H1 (cell line): ENCODE data around the gene WDR44. TPM values are rescaled to one million over a fixed set of nuclear protein-coding genes. Genes with fewer than 3 reads are reported as not detected.

Source experiments
- CTCF ChIA-PET: fragments of 300-600 bp; sonication (Branson Sonifier 250); formaldehyde crosslinking; loops from one replicate; lab custom pipeline; 2021; ENCODE audit not compliant: partially characterized antibody; lab: Charles Lee
- POLR2A ChIA-PET: fragments of 300-600 bp; sonication (Branson Sonifier 250); formaldehyde crosslinking; loops from one replicate; lab custom pipeline; 2021; ENCODE audit warnings: inconsistent platforms; ENCODE audit not compliant: partially characterized antibody; lab: Charles Lee
- DNase-seq, 2 experiments: peaks; one replicate each; pipeline versions ENCODE4 v3.0.0 to v3.0.0-alpha.2; 2010 to 2022; ENCODE audit warnings: low spot score in 2 of 2, low read depth in 1 of 2, mixed read lengths in 1 of 2
- FAIRE-seq: peaks from 2 replicates; lab custom pipeline; 2011; peaks lifted over from hg19 to GRCh38; lab: Jason Lieb, UNC
- H2AFZ ChIP-seq: 2 replicates; pipeline ENCODE4 v1.8.1; 2012; ENCODE audit warnings: low read length, inconsistent platforms
- H2AK5ac ChIP-seq: 2 replicates; pipeline ENCODE4 v1.6.1; 2013; ENCODE audit warnings: low read depth, low read length
- H2BK120ac ChIP-seq: replicated peaks from 2 replicates; pipeline ENCODE3; 2013; ENCODE audit warnings: low read depth, low read length, inconsistent platforms
- H2BK12ac ChIP-seq: 2 replicates; pipeline ENCODE4 v1.6.1; 2013; ENCODE audit warnings: low read depth, low read length
- H2BK15ac ChIP-seq: 2 replicates; pipeline ENCODE4 v1.6.1; 2013; ENCODE audit warnings: low read length
- H2BK20ac ChIP-seq: 2 replicates; pipeline ENCODE4 v1.6.1; 2013; ENCODE audit warnings: low read length
- H2BK5ac ChIP-seq: 2 replicates; pipeline ENCODE4 v1.6.1; 2013; ENCODE audit warnings: low read depth, low read length
- H3K14ac ChIP-seq: 2 replicates; pipeline ENCODE4 v1.6.1; 2013; ENCODE audit warnings: inconsistent platforms; ENCODE audit not compliant: insufficient read length
- H3K18ac ChIP-seq: 2 replicates; pipeline ENCODE4 v1.6.1; 2013; ENCODE audit warnings: low read length; ENCODE audit errors: extremely low read depth
- H3K23ac ChIP-seq: 2 replicates; pipeline ENCODE4 v1.6.1; 2013; ENCODE audit warnings: inconsistent platforms; ENCODE audit not compliant: insufficient read length
- H3K23me2 ChIP-seq: 2 replicates; pipeline ENCODE4 v1.6.1; 2013; ENCODE audit warnings: low read depth, low read length
- H3K27ac ChIP-seq: 2 replicates; pipeline ENCODE4 v1.6.1; 2011; ENCODE audit warnings: low read depth, low read length, inconsistent platforms
- H3K27me3 ChIP-seq, 4 experiments: replicated peaks in 1 of 4; 1 replicate in 1 of 4; 2 replicates in 3 of 4; pipeline versions ENCODE4 v1.6.1 to v1.8.1; 2011 to 2013; ENCODE audit warnings: low read length in 3 of 4, mild to moderate bottlenecking in 3 of 4, inconsistent platforms in 2 of 4, mixed read lengths in 2 of 4, moderate library complexity in 1 of 4; ENCODE audit not compliant: control insufficient read depth in 3 of 4, insufficient read depth in 3 of 4; ENCODE audit errors: extremely low read depth in 1 of 4
- H3K36me3 ChIP-seq, 4 experiments: 2 replicates each; pipeline versions ENCODE4 v1.6.1 to v1.8.1; 2011 to 2013; ENCODE audit warnings: mild to moderate bottlenecking in 4 of 4, low read length in 3 of 4, moderate library complexity in 2 of 4, control low read depth in 1 of 4, inconsistent platforms in 1 of 4; ENCODE audit not compliant: insufficient read depth in 4 of 4, control insufficient read depth in 2 of 4
- H3K4ac ChIP-seq: replicated peaks from 2 replicates; pipeline ENCODE3; 2013; ENCODE audit warnings: low read length, low read depth, mixed read lengths, inconsistent platforms; ENCODE audit not compliant: insufficient read length
- H3K4me1 ChIP-seq, 4 experiments: replicated peaks in 1 of 4; 1 replicate in 1 of 4; 2 replicates in 3 of 4; pipeline versions ENCODE4 v1.6.1 to v1.8.1; 2011 to 2013; ENCODE audit warnings: low read length in 3 of 4, inconsistent platforms in 2 of 4, mixed read lengths in 1 of 4; ENCODE audit not compliant: insufficient read depth in 4 of 4, control insufficient read depth in 3 of 4
- H3K4me2 ChIP-seq, 2 experiments: 2 replicates each; pipeline versions ENCODE4 v1.6.1 to v1.8.1; 2011 to 2013; ENCODE audit warnings: low read depth in 2 of 2, low read length in 2 of 2, control low read depth in 1 of 2, inconsistent platforms in 1 of 2, mild to moderate bottlenecking in 1 of 2; ENCODE audit not compliant: insufficient read depth in 1 of 2
- H3K4me3 ChIP-seq, 4 experiments: fragments of 200-600, 300-600 bp in 1 of 4; sonication (generic), shearing (Covaris generic), sonication (Bioruptor Twin) in 1 of 4; 2 replicates each; pipeline versions ENCODE4 v1.5.1 to v1.8.1; 2011 to 2016; ENCODE audit warnings: low read length in 4 of 4, low read depth in 3 of 4, control low read depth in 2 of 4, inconsistent platforms in 2 of 4, mild to moderate bottlenecking in 2 of 4, mixed read lengths in 1 of 4, moderate library complexity in 1 of 4; ENCODE audit not compliant: insufficient read depth in 2 of 4; ENCODE audit errors: extremely low read depth in 1 of 4
- H3K56ac ChIP-seq: replicated peaks from 2 replicates; pipeline ENCODE3; 2013; ENCODE audit warnings: low read depth, mild to moderate bottlenecking, mixed read lengths, low read length, inconsistent platforms; ENCODE audit not compliant: insufficient read length
- H3K79me1 ChIP-seq: 2 replicates; pipeline ENCODE4 v1.6.1; 2013; ENCODE audit warnings: low read depth, low read length, control low read depth
- H3K79me2 ChIP-seq, 2 experiments: 2 replicates each; pipeline versions ENCODE4 v1.6.1 to v1.8.1; 2012 to 2013; ENCODE audit warnings: low read length in 2 of 2, mild to moderate bottlenecking in 2 of 2, inconsistent platforms in 1 of 2; ENCODE audit not compliant: insufficient read depth in 2 of 2, control insufficient read depth in 1 of 2
- H3K9ac ChIP-seq, 4 experiments: replicated peaks in 1 of 4; 1 replicate in 1 of 4; 2 replicates in 3 of 4; pipeline versions ENCODE4 v1.6.1 to v1.8.1; 2011 to 2013; ENCODE audit warnings: low read depth in 3 of 4, low read length in 3 of 4, control low read depth in 2 of 4, mild to moderate bottlenecking in 2 of 4, moderate library complexity in 2 of 4, inconsistent platforms in 1 of 4; ENCODE audit errors: extremely low read depth in 1 of 4
- H3K9me3 ChIP-seq, 2 experiments: 2 replicates each; pipeline versions ENCODE4 v1.6.1 to v1.8.1; 2012 to 2013; ENCODE audit warnings: mild to moderate bottlenecking in 2 of 2, moderate library complexity in 2 of 2, control low read depth in 1 of 2, inconsistent platforms in 1 of 2, low read depth in 1 of 2, low read length in 1 of 2, mixed read lengths in 1 of 2; ENCODE audit not compliant: insufficient read depth in 2 of 2
- H4K20me1 ChIP-seq, 2 experiments: replicated peaks in 1 of 2; 2 replicates each; pipeline versions ENCODE3 to v1.8.1; 2011 to 2013; ENCODE audit warnings: inconsistent platforms in 2 of 2, low read length in 2 of 2, mild to moderate bottlenecking in 1 of 2; ENCODE audit not compliant: insufficient read depth in 2 of 2, control insufficient read depth in 1 of 2
- H4K5ac ChIP-seq: 2 replicates; pipeline ENCODE4 v1.6.1; 2013; ENCODE audit warnings: low read length, low read depth, mixed read lengths, inconsistent platforms; ENCODE audit not compliant: insufficient read length
- H4K8ac ChIP-seq: 2 replicates; pipeline ENCODE4 v1.8.0; 2013; ENCODE audit warnings: mild to moderate bottlenecking, moderate library complexity, low read length, inconsistent platforms; ENCODE audit not compliant: insufficient read depth; ENCODE audit errors: extremely low read depth
- H4K91ac ChIP-seq: replicated peaks from 2 replicates; pipeline ENCODE3; 2013; ENCODE audit warnings: low read length, mixed read lengths, inconsistent platforms; ENCODE audit not compliant: insufficient read length
- CBX5 ChIP-seq: fragments of 300-800, 300-1000 bp; sonication (generic); IDR thresholded peaks from 2 replicates; pipeline ENCODE4 v1.7.1; 2016; ENCODE audit warnings: antibody characterized with exemption, low read length, low read depth
- HDAC2 ChIP-seq, 2 experiments: fragments of 300-600 bp in 1 of 2; sonication (generic) in 1 of 2; IDR thresholded peaks; 2 replicates each; pipeline ENCODE4 v1.6.1; 2011 to 2012; ENCODE audit warnings: low read depth in 2 of 2, low read length in 2 of 2, mild to moderate bottlenecking in 2 of 2, moderate library complexity in 2 of 2, borderline replicate concordance in 1 of 2, inconsistent platforms in 1 of 2
- KDM1A ChIP-seq: fragments of 200-600, 300-600 bp; sonication (generic); IDR thresholded peaks from 2 replicates; pipeline ENCODE4 v1.7.1; 2016; ENCODE audit warnings: mild to moderate bottlenecking, low read length, borderline replicate concordance
- KDM4A ChIP-seq: IDR thresholded peaks from one replicate; pipeline ENCODE4 v1.7.1; 2012; ENCODE audit warnings: low read depth, mild to moderate bottlenecking, moderate library complexity, low read length, inconsistent platforms; ENCODE audit not compliant: severe bottlenecking
- POLR2A ChIP-seq, 2 experiments: IDR thresholded peaks; 1 replicate in 1 of 2; 2 replicates in 1 of 2; pipeline ENCODE4 v1.6.1; 2011; ENCODE audit warnings: low read depth in 2 of 2, low read length in 2 of 2, mild to moderate bottlenecking in 2 of 2; ENCODE audit errors: control extremely low read depth in 1 of 2
- RFX5 ChIP-seq: IDR thresholded peaks from 2 replicates; pipeline ENCODE4 v1.6.1; 2011; ENCODE audit warnings: low read depth, low read length, improper control_type of control experiment, borderline replicate concordance
- SIN3A ChIP-seq, 2 experiments: IDR thresholded peaks in 1 of 2; conservative IDR thresholded peaks in 1 of 2; 2 replicates each; pipeline ENCODE4 v1.6.1; 2011 to 2012; ENCODE audit warnings: low read length in 2 of 2, improper control_type of control experiment in 1 of 2, low read depth in 1 of 2, mild to moderate bottlenecking in 1 of 2
- SP1 ChIP-seq: IDR thresholded peaks from 2 replicates; pipeline ENCODE4 v1.6.1; 2011; ENCODE audit warnings: low read depth, low read length
- TBP ChIP-seq: IDR thresholded peaks from 2 replicates; pipeline ENCODE4 v1.6.1; 2011; ENCODE audit warnings: low read depth, low read length, improper control_type of control experiment
- WGBS, 2 experiments: shearing (Covaris generic) in 1 of 2; methylation state at CpG; one replicate each; pipeline versions ENCODE4 v1.1.6 to v1.1.7; 2013 to 2015; ENCODE audit warnings: low lambda C conversion rate in 2 of 2, mixed read lengths in 2 of 2, inconsistent platforms in 1 of 2, low coverage in 1 of 2, missing lambda C conversion rate in 1 of 2; ENCODE audit not compliant: insufficient replicate concordance in 2 of 2, insufficient coverage in 1 of 2, insufficient read length in 1 of 2; ENCODE audit errors: extremely low coverage in 1 of 2, missing lambda C conversion rate in 1 of 2; 5-methylcytosine and 5-hydroxymethylcytosine counted together
- polyA plus RNA-seq, 7 experiments: library from polyadenylated mRNA; depleted of rRNA in 3 of 7; stranded (reverse) in 5 of 7; unstranded in 2 of 7; fragments of >200 nt in 5 of 7; fragments of 200-250 nt in 2 of 7; gene quantifications; 1 replicate in 5 of 7; 2 replicates in 1 of 7; 4 replicates in 1 of 7; pipeline versions ENCODE4 v1.2.1 to v1.2.3, GENCODE V29; 2011 to 2013; ENCODE audit warnings: missing spikeins in 2 of 7, mixed read lengths in 2 of 7
- total RNA-seq: library from RNA; stranded (reverse); fragmentation: NEBNext Ultra II Directional; extraction: Animal tissue kit (Norgen Biotek cat#: 25700); gene quantifications from 2 replicates; pipeline ENCODE4 v1.2.1, GENCODE V29; 2021

Gene WDR44
- total and polyA plus RNA-seq, 2 of the 8 experiments (the other 6 are each of a cell fraction or from before 2014, with no cell fraction given): 5.1 to 17.2 TPM

GRCh38 chrX:118448273-118448783 lies 102.4 kb downstream of the WDR44 start:
- Histone ChIP-seq H3K18ac (no peak overlapping the region), H2BK12ac (no peak overlapping the region), H2BK15ac (no peak overlapping the region), H3K27me3 (no peaks in the 10 kb centered on the region), H3K9me3 (no peaks in the 10 kb centered on the region), H4K91ac (no peak overlapping the region), H3K56ac (no peak overlapping the region), H2AK5ac (no peak overlapping the region), H2BK20ac (no peak overlapping the region), H3K9ac (no peak overlapping the region), H3K23me2 (no peaks in the 10 kb centered on the region), H4K5ac (no peak overlapping the region), H3K79me2 (no peaks in the 10 kb centered on the region), H3K23ac (no peak overlapping the region), H3K4me1 (no peaks in the 10 kb centered on the region), H3K79me1 (no peaks in the 10 kb centered on the region), H3K4me2 (no peak overlapping the region), H2AFZ (no peak overlapping the region), H4K20me1 (no peaks in the 10 kb centered on the region), H3K27ac (no peak overlapping the region), H3K14ac (no peak overlapping the region), H2BK5ac (no peak overlapping the region), H3K36me3 (peaks cover 0 to 12% (median under 1%) of the 10 kb centered on the region in 4 experiments; a peak in 5 of 8 replicates), H2BK120ac (no peak overlapping the region), H3K4ac (no peak overlapping the region), H4K8ac (no peak overlapping the region), H3K4me3 (no peak overlapping the region)
- CTCF ChIA-PET: no interaction called here
- POLR2A ChIA-PET: no interaction called here
- DNase-seq (no peak), FAIRE-seq (no peak)
- TF ChIP-seq HDAC2 (IDR thresholded peaks at IDR 0.05; ENCODE audit: borderline replicate concordance in 1 of 2, low read depth in 2 of 2, low read length in 2 of 2): no peak
- TF ChIP-seq KDM4A: no peak
- TF ChIP-seq RFX5: no peak
- TF ChIP-seq CBX5: no peak
- no peak for TF ChIP-seq SP1
- TF ChIP-seq TBP: no peak
- no peak for TF ChIP-seq SIN3A (conservative IDR thresholded peaks at IDR 0.05 in 1 of 2, IDR thresholded peaks at IDR 0.05 in 1 of 2; ENCODE audit: low read depth in 1 of 2, low read length in 2 of 2)
- TF ChIP-seq KDM1A: no peak
- no peak for TF ChIP-seq POLR2A (IDR thresholded peaks at IDR 0.05; ENCODE audit: control extremely low read depth in 1 of 2, low read depth in 2 of 2, low read length in 2 of 2)
- WGBS, 2 experiments: 66% methylated on average over 3 of the region's 3 CpGs; no CpG with 5 or more reads in 1 of the 2 experiments
